HG03103 (cell line): ENCODE data around the gene ESYT1.

Experiments used
- ATAC-seq: cut with Tn5 transposase; IDR thresholded peaks from one replicate; pipeline ENCODE4 v1.9.1; 2021; ENCODE audit warnings: low read depth; ENCODE audit not compliant: unreplicated experiment

Gene ESYT1

GRCh38 chr12:56127888-56128669, at the start of gene ESYT1:
Gene ESYT1 (plus strand): TSS chr12:56128267. CDS start chr12:56128320, 53 bp downstream.
- peak; percentile 85 for ATAC-seq

GRCh38 chr12:56078427-56078826, 49.6 kb upstream of the ESYT1 start:
- ATAC-seq: no peak

GRCh38 chr12:56078931-56079722, 48.9 kb upstream of the ESYT1 start:
- ATAC-seq: no peak

GRCh38 chr12:56079723-56080555, 48.1 kb upstream of the ESYT1 start, which contains the start of gene ERBB3:
Gene ERBB3 (plus strand): TSS chr12:56080165. CDS start chr12:56080301, 136 bp downstream.
- no peak for ATAC-seq

- ATAC-seq: no peak
Observed at GRCh38 chr12:56080556-56081138, 47.4 kb upstream of the ESYT1 start.

- no peak for ATAC-seq
Observed at GRCh38 chr12:56081393-56082347, 46.4 kb upstream of the ESYT1 start.

GRCh38 chr12:56082382-56082781, 45.7 kb upstream of the ESYT1 start:
- ATAC-seq: no peak

- ATAC-seq: no peak
Observed at GRCh38 chr12:56082967-56083366, 45.1 kb upstream of the ESYT1 start.

GRCh38 chr12:56084958-56085543, 43.0 kb upstream of the ESYT1 start:
- no peak for ATAC-seq

- ATAC-seq: no peak
Observed at GRCh38 chr12:56086096-56086495, 42.0 kb upstream of the ESYT1 start.

GRCh38 chr12:56086608-56087007, 41.5 kb upstream of the ESYT1 start:
- no peak for ATAC-seq

GRCh38 chr12:56087220-56087619, 40.8 kb upstream of the ESYT1 start:
- no peak for ATAC-seq

- ATAC-seq: no peak
Observed at GRCh38 chr12:56097738-56098137, 30.3 kb upstream of the ESYT1 start.

- ATAC-seq: no peak
Observed at GRCh38 chr12:56098592-56098991, 29.5 kb upstream of the ESYT1 start.

- no peak for ATAC-seq
Observed at GRCh38 chr12:56099787-56100186, 28.3 kb upstream of the ESYT1 start.

- no peak for ATAC-seq
Observed at GRCh38 chr12:56101045-56101444, 27.0 kb upstream of the ESYT1 start.

GRCh38 chr12:56102683-56103065, 25.4 kb upstream of the ESYT1 start:
- no peak for ATAC-seq

GRCh38 chr12:56103066-56103711, 24.9 kb upstream of the ESYT1 start:
- ATAC-seq: no peak

GRCh38 chr12:56103823-56104108, 24.3 kb upstream of the ESYT1 start:
- ATAC-seq: no peak
